Upper lobe of right lung (tissue), 1 donor: Measurements from ENCODE around the gene GAB4. TPM values are rescaled to one million over a fixed set of nuclear protein-coding genes. Genes with fewer than 3 reads are reported as not detected.

Experiments used
- ATAC-seq: fragments of 200-7000 bp; cut with Tn5 transposase; one replicate; pipeline ENCODE4 v1.9.1; 2020; ENCODE audit warnings: mild to moderate bottlenecking, moderate library complexity
- DNase-seq: peaks from one replicate; pipeline ENCODE4 v3.0.0-alpha.2; 2020
- H3K27ac ChIP-seq: fragments of 200-600 bp; one replicate; pipeline ENCODE4 v1.8.0; 2022
- H3K27me3 ChIP-seq: fragments of 200-600 bp; one replicate; pipeline ENCODE4 v1.8.0; 2022; ENCODE audit warnings: mild to moderate bottlenecking
- H3K36me3 ChIP-seq: fragments of 200-600 bp; one replicate; pipeline ENCODE4 v1.8.0; 2022
- H3K4me1 ChIP-seq: fragments of 200-600 bp; one replicate; pipeline ENCODE4 v1.8.0; 2022
- H3K4me3 ChIP-seq: fragments of 200-600 bp; one replicate; pipeline ENCODE4 v1.8.0; 2022; ENCODE audit warnings: mild to moderate bottlenecking
- H3K9me3 ChIP-seq: fragments of 200-600 bp; one replicate; pipeline ENCODE4 v1.8.0; 2022
- intact Hi-C: fragments of 100-400 bp; cut with DNase I; formaldehyde crosslinking; loops from one replicate; pipeline ENCODE4 v1.11.0; 2022
- total RNA-seq: library from RNA; stranded (reverse); fragmentation: NEBNext Ultra II Directional; extraction: Animal tissue kit (Norgen Biotek cat#: 25700); gene quantifications from one replicate; pipeline ENCODE4 v1.2.1, GENCODE V29; 2021
- TF ChIP-seq, protein P1 (sequence below): fragments of 200-600 bp; IDR thresholded peaks from one replicate; pipeline ENCODE4 v1.8.0; 2022; ENCODE audit warnings: antibody characterized with exemption
- donor health status: DM: no; HTN: yes; CAD: no; lungs with severe emphysema.

Gene GAB4
- total RNA-seq, 1 donor from 2014 or later, result not detected

DNA sequence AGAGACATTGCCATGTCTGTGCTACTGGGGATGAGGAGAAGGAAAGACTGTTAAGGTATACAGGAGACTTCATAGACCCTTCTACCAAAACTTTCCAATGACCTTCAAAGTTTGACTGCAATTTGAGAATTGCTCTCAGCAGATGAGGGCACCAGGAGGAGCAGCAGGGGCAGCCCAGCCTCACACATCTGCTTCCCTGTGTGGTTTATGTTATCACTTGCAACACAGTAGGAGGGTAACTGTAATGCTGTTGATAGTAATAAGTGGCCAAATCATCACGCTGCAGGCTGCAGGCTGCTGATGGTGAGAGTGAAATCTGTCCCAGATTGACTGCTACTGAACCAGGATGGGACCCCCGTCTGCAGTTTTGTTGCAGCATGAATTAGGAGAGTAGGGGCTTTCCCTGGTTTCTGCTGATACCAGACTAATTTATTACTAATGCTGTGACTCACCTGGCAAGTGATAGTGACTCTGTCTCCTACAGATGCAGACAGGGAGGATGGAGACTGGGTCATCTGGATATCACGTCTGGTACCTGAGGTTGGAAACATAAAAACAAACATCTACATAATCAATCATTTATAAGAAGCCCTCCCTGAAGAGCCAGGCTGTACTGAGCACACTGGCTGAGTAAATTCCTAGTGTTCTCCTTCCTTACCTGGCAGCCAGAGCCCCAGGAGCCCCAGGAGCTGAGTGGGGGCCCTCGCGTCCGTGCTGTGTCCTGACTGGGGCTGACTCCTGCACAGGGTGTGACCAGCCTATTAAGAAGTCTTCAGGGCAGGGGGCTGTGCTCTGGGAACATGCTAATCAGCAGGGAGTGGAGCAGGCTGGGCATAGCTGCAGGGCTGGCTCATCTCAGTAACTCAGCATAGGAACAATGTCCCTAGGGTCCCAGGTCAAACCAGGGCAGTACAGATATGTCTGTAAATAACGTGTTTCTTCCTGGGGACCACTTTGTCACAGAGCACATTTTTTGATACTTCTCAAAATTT is 74.4 kb downstream of the GAB4 start:
- Histone ChIP-seq H3K4me3 (no peak overlapping the region), H3K27me3 (peaks cover 18% of the 10 kb centered on the region), H3K4me1 (no peaks in the 10 kb centered on the region), H3K9me3 (no peaks in the 10 kb centered on the region), H3K36me3 (no peaks in the 10 kb centered on the region), H3K27ac (no peak overlapping the region)
- DNase-seq (no peak), ATAC-seq (no peak)
- TF ChIP-seq, protein P1, sequence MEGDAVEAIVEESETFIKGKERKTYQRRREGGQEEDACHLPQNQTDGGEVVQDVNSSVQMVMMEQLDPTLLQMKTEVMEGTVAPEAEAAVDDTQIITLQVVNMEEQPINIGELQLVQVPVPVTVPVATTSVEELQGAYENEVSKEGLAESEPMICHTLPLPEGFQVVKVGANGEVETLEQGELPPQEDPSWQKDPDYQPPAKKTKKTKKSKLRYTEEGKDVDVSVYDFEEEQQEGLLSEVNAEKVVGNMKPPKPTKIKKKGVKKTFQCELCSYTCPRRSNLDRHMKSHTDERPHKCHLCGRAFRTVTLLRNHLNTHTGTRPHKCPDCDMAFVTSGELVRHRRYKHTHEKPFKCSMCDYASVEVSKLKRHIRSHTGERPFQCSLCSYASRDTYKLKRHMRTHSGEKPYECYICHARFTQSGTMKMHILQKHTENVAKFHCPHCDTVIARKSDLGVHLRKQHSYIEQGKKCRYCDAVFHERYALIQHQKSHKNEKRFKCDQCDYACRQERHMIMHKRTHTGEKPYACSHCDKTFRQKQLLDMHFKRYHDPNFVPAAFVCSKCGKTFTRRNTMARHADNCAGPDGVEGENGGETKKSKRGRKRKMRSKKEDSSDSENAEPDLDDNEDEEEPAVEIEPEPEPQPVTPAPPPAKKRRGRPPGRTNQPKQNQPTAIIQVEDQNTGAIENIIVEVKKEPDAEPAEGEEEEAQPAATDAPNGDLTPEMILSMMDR, result no peak
- intact Hi-C loops, result no loop called here

DNA sequence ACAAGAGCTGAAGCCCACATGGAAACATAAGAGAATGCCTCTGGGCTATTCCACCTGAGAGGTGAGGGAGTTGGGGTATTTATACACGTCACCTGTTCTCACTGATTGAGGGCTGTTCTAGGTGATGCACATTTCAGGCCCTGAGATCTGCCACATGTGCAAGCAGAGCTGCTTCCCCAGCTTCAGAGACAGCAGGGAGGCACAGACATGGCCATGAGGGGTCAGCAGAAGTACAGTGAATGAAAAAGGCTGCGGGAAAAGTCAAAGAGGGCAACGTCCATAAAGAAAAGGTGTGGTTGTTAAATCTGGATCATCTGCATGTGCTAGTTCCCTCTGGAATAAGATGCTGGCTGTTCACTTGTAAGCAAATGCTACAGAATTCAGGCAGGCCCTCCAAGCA is 75.4 kb downstream of the GAB4 start:
- Histone ChIP-seq H3K27me3 (peaks cover 18% of the 10 kb centered on the region), H3K9me3 (no peaks in the 10 kb centered on the region), H3K4me1 (no peaks in the 10 kb centered on the region), H3K4me3 (no peak overlapping the region), H3K36me3 (no peaks in the 10 kb centered on the region), H3K27ac (no peak overlapping the region)
- DNase-seq (no peak), ATAC-seq (no peak)
- TF ChIP-seq, protein P1, result no peak
- intact Hi-C loops, result no loop called here

DNA sequence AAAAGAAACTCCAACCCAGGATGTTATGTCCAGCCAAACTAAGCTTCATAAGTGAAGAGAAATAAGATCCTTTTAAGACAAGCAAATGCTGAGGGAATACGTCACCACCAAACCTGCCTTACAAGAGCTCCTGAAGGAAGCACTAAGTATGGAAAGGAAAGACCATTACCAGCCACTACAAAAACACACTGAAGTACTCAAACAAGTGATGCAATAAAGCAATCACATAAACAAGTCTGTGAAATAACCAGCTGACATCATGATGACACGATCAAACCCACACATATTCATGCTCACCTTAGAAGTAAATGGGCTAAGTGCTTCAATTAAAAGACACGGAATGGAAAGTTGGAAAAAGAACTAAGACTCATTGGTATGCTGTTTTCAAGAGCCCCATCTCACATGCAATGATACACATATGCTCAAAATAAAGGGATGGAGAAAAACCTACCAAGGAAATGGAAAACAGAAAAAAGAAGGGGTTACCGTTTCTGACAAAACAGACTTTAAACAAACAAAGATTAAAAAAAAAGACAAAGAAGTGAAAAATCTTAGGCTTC is 82.5 kb downstream of the GAB4 start:
- Histone ChIP-seq H3K27ac (no peak overlapping the region), H3K27me3 (peaks cover 33% of the 10 kb centered on the region), H3K9me3 (no peaks in the 10 kb centered on the region), H3K36me3 (no peaks in the 10 kb centered on the region), H3K4me3 (no peak overlapping the region), H3K4me1 (no peaks in the 10 kb centered on the region)
- ATAC-seq (no peak), DNase-seq (no peak)
- intact Hi-C loops, result loop anchor here (10.0 kb wide), 1 partner anchor 129 kb away; no protein-coding TSS in a partner anchor
- TF ChIP-seq, protein P1, result no peak

DNA sequence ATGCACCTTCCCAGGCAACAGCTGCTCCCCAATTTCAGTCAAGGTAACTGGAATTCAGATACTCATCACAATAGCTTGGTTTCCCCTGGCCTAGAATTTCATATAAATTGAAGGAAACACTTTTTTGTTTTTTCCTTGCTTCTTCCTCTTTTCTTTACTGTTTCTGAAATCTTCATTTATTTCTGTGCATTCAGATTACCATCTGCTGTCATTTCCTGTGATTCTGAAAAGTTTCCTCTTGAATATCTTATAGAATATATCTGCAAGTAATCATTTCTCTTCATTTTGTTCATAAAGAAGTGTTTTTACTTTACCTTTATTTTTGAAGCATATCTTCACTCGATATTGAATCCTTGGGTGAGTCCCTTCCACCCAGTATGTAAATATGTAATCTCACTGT is 85.3 kb downstream of the GAB4 start:
- Histone ChIP-seq H3K27me3 (peaks cover 20% of the 10 kb centered on the region), H3K27ac (no peak overlapping the region), H3K4me1 (no peaks in the 10 kb centered on the region), H3K4me3 (no peak overlapping the region), H3K9me3 (no peaks in the 10 kb centered on the region), H3K36me3 (no peaks in the 10 kb centered on the region)
- DNase-seq (no peak), ATAC-seq (no peak)
- TF ChIP-seq, protein P1, result no peak
- intact Hi-C loops, result loop anchor here (10.0 kb wide), 1 partner anchor 132 kb away; no protein-coding TSS in a partner anchor

DNA sequence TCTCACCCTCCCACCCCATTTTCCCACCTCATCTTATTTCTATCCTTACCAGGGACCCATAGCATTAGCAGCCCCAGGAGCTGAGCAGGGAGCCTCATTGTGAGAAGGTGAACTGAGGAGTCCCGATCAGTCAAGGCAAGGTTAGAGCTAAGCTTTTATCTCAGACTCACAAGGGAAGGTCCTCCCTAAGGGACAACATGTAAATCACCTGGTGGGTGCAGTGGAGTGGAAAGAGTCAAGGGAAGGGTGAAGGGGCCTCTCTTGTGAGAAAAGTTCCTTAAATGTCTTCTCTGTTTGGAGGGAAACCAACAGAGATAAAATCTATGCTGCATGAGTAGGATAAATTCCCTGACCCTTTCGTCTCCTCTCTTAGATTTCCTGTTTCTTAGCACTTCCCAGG is 85.9 kb downstream of the GAB4 start:
- ATAC-seq, result no peak

More for the DNA sequence above, 85.9 kb downstream of the GAB4 start:
- no peak for DNase-seq
- Histone ChIP-seq H3K9me3 (no peaks in the 10 kb centered on the region), H3K4me3 (no peak overlapping the region), H3K27ac (no peak overlapping the region), H3K36me3 (no peaks in the 10 kb centered on the region), H3K27me3 (peaks cover 20% of the 10 kb centered on the region), H3K4me1 (no peaks in the 10 kb centered on the region)
- intact Hi-C loops, result loop anchor here (10.0 kb wide), 1 partner anchor 133 kb away; no protein-coding TSS in a partner anchor
- TF ChIP-seq, protein P1, result no peak
